DMS79 treated with DMSO at 0.1 percent for 48 hours (cell line): Measurements from ENCODE around the gene NPTXR.

ENCODE experiments used
- DNase-seq: peaks from one replicate; lab custom pipeline; 2025; lab: John Stamatoyannopoulos, UW

The NPTXR gene

GRCh38 chr22:38843657-38844314 lies at the start of gene NPTXR:
Gene NPTXR (minus strand): TSS chr22:38844028.
- peak; percentile 4 for DNase-seq

DNA sequence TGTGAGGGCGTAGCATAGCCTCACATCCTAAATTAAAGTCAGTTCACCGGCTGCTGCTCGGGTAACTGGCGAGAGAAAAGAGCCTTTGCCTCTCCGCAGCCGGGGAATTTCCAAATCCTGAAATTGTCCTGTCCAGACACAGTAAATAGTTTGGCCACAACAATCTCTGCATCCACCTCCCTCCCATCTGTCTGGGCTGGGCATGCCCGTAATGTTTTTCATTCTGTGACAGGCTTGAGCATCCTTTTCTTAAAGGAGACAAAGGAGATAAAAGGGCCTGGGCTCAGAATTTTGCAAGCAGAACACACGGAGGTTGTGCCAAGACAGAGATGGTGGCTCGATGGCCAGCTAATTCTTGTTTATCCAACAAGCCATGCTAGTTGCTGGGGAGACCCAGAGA lies 47.4 kb upstream of the NPTXR start:
- no peak for DNase-seq

DNA sequence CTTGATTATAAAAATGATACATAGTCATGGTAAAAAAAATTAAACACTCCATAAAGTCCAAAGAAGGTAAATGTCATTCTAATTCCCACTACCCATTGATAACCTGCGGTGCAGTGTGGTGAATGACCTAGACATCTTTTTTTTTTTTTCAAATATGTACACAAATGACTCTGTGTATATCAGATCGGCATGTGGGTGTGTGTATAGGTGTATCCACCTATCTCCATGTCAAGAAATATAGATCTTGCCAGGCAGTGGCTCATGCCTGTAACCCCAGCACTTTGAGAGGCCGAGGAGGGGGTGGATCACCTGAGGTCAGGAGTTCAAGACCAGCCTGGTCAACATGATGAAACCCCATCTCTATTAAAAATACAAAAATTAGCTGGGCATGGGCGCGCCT lies 46.5 kb upstream of the NPTXR start:
- DNase-seq = no peak

DNA sequence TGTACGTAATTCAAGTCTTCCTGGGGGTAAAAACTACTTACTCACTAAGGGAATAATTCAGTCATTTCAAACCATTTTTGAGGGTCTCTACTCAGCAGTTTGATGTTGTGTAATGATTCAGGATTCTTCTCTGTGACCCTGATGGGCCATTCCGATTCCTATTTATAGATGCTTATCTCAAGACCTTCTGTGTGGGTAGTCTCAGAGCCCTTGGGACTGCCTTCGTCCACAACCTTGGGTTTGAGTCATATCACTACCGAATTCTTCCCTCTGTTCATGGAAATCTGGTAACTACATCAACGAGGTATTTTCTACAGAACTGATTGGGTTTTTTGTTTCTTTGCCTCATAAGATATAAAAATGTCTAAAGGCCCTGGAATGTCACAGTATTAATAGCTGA lies 42.5 kb upstream of the NPTXR start:
- DNase-seq = no peak

GRCh38 chr22:38882972-38883622 lies 39.3 kb upstream of the NPTXR start:
- DNase-seq = no peak

- DNase-seq = no peak
Measured at GRCh38 chr22:38881997-38882879, 38.4 kb upstream of the NPTXR start.

GRCh38 chr22:38881464-38881871 lies 37.6 kb upstream of the NPTXR start:
- DNase-seq = peak; percentile 38

DNA sequence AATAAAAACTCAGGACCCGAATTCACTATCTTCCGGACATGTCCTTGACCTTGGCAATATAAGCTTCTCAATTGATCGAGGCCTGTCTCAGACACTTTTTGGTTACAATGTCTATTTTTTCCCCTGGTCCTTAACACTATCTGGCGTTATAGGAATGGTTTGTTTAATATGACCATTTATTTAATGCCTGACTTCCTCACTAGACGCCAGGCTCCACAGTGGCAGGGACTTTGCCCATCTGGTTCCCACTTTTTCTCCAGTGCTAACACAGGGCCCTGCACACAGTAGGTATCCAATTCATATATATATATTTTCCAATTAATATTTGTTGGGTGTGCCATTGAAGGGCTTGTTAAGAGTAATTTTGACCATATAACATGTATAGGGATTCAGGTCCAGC lies 36.1 kb upstream of the NPTXR start:
- no peak for DNase-seq

DNA sequence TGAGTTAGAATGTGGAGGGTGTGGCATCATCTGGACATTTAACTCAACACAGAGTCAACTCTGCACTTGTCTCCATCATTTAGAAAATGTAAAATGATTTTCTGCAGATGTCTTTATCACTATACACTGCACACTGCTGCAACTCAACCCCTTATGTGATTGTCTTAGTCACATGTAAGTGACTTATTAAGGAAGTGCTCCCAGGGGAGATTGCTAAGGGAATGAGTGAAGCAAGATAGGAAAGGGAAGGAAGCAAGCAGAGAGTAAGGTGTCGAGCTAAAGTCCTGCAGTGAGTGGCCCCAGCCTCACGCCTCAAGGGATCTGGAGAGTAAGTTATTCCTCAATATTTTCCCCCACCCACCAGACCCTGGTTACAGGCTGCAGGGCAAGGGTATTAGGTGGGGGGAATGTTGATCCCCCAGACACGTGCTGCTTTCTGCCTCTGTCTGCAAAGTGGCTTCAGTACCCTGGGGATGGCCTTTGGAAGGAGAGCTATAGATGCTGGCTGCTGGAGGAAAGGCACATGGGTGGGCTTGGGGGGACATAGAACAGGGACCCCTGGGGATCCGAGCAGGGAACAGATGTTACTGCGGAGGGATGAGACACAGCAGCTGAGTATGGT lies 35.4 kb upstream of the NPTXR start:
- DNase-seq = no peak

- no peak for DNase-seq
Measured at GRCh38 chr22:38878001-38878400, 34.2 kb upstream of the NPTXR start.

GRCh38 chr22:38874529-38875222 lies 30.8 kb upstream of the NPTXR start:
- no peak for DNase-seq

DNA sequence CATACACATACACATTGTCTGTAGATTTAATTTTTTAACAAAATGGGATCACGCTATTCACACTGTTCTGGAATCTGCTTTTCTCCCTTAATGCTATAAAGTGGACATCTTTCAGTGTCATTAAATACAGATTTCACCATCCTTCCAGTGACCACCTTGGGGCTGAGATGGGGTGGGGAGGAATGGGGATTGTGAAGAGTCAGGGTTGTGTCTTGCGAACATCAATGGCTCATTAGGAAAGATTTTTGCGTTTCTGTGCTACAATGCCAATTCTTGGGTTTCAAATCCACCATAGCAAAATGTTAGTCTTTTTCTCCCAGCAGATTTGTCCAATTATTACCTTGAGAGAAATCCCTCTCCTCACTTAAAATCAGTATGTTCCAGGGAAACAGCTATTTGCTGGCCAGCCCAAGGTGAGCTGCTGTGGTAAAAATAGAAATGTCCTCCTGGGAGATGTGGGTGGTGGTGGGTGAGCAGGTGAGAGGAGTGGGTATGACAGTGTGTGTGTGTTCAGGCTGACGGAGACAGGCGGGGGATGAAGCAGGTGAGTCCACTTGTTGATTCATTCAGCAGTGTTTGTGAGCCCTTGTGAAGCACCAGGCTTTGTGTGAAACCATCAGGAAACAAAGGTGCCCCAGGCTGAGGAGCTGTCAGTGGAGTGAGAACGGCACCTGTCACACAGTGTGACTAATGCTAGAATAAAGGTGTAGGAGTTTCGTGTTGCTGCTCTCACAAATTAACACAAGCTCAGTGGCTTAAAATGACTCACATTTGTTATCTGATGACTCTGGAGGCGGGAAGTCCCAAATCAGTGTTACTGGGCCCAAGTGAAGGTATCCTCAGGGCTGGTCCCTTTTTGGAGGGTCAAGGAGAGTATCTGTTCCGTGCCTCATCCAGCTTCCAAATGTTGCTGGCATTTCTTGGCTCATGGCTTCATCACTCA lies 29.9 kb upstream of the NPTXR start:
- peak; percentile 39 for DNase-seq

DNA sequence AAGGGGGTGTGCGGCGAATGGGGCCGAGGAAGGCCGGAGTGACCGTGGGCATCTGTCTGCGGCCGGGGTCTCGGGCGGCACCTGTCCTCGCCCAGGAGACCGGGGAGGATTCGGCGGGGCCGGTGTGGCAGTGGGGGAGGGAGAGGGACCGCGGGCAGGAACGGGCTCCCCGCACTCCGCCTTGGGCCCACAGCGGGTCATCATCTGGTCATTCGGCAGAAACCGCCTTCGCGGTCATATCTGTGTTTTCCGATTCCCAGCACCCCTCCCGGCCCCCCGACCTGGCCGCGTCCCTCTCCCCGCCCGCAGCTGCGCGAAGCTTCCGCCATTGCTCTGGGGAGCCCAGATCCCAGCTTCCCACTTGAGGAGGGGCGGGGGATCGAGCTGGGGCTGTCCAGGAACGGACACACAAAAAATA lies 29.0 kb upstream of the NPTXR start:
- DNase-seq = peak; percentile 31

- DNase-seq = peak; percentile 77
Measured at GRCh38 chr22:38872172-38872830, 28.5 kb upstream of the NPTXR start, which contains the start of gene CBX6. Gene CBX6 (minus strand): TSS chr22:38872216. CDS start chr22:38872190, 26 bp downstream.

- no peak for DNase-seq
Measured at GRCh38 chr22:38871360-38872171, 27.7 kb upstream of the NPTXR start.

DNA sequence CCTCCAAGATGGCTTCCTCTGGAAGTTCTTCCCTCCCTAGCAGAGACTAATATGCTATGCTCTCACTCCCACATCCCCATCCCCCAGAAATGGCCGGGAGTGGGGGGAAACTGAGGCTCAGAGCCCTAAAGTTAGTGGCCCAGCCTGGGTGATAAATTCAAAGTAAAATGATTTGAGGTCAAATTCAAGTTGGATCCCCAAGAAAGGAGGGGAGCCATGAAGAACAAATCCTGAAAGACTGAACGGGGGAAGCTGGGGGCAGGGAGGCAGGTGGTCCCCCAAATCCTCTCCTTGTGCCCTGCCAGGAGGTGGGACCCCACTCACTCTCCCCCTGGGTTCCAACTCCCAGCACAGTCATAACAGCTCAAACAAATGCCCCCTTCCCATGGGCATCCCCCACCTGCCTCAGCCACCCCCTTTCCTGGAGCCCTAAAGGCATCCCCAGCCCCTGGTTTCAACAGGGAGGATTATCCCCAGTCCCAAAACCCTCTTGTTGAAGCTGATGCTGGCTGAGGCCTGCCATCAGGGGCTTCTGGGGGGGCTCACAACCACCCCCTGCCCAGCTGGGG lies 27.0 kb upstream of the NPTXR start:
- DNase-seq = no peak

GRCh38 chr22:38870312-38870741 lies 26.5 kb upstream of the NPTXR start:
- peak; percentile 32 for DNase-seq

DNA sequence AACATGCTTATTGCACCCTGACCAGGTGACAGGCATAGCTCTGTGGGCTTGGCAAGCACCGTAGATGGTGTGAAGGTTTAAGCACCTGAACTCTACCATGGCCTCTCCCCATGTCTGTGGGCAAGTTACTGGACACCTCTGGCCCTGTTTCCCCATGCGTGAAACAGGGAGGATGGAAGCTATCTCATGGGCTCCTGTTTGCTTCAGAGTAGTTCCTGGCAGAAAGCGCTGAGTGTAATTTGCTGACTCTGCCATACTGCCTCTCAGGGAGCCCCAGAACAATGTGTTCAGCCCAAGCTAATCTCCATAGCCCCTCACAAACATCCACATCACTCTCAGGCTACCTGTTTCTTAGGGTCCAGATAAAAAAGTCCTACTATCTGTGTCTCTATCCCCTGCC lies 25.8 kb upstream of the NPTXR start:
- no peak for DNase-seq

DNA sequence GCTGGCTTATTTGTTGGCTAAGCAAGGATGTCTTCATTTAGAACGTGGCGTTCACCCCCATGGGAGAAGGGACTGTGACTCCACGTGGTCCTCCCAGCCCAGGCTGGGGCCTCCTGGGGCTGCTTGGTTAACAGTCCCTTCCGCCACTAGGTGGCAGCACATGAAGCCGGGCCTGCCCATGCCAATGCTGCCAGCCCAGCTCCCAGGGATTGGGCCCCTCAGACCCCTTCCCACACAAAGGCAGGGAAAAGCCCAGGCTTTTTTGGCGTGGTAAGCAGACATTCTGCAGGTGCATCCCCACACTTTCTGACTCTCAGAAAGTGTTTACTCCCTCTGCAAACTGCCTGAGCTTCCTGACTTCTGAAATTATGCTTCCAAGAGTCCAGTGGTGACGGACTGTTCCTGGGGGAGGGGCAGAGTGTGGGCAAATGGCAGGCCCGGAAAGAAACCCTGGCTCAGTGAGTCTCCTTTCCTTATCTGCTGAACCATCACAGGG lies 25.1 kb upstream of the NPTXR start:
- DNase-seq = no peak
